SK-N-SH treated with all-trans-retinoic acid at 6 μM for 48 hours (cell line): ENCODE measurements around the gene CYB5RL.

Source experiments
- ARNTL ChIP-seq: fragments of 450-650 bp; formaldehyde crosslinking; IDR thresholded peaks from 2 replicates; pipeline ENCODE4 v1.5.0; 2020; ENCODE audit warnings: low read depth, mild to moderate bottlenecking, moderate library complexity, borderline replicate concordance
- CREB5 ChIP-seq: fragments of 250-450 bp; sonication (Bioruptor Pico); IDR thresholded peaks from 2 replicates; pipeline ENCODE4 v1.5.1; 2020; ENCODE audit warnings: low read depth, mild to moderate bottlenecking, moderate library complexity
- CSRNP3 ChIP-seq: fragments of 250-450 bp; sonication (Bioruptor Pico); IDR thresholded peaks from 2 replicates; pipeline ENCODE4 v1.5.1; 2021; ENCODE audit warnings: mild to moderate bottlenecking, moderate library complexity
- ESRRG ChIP-seq: fragments of 250-450 bp; sonication (Bioruptor Pico); IDR thresholded peaks from 2 replicates; pipeline ENCODE4 v1.6.1; 2021; ENCODE audit warnings: mild to moderate bottlenecking
- GLIS3 ChIP-seq: fragments of 250-450 bp; sonication (Bioruptor Pico); IDR thresholded peaks from 2 replicates; pipeline ENCODE4 v1.5.0; 2020; ENCODE audit warnings: mild to moderate bottlenecking, moderate library complexity
- OSR1 ChIP-seq: fragments of 250-450 bp; sonication (Bioruptor Pico); IDR thresholded peaks from 2 replicates; pipeline ENCODE4 v1.8.0; 2022; ENCODE audit warnings: moderate library complexity, mild to moderate bottlenecking, inconsistent platforms
- PATZ1 ChIP-seq: fragments of 250-450 bp; sonication (Bioruptor Pico); IDR thresholded peaks from 2 replicates; pipeline ENCODE4 v1.8.0; 2020; ENCODE audit warnings: mild to moderate bottlenecking, moderate library complexity, borderline replicate concordance
- ZFP30 ChIP-seq: fragments of 450-650 bp; formaldehyde crosslinking; IDR thresholded peaks from 2 replicates; pipeline ENCODE4 v1.5.0; 2022; ENCODE audit warnings: mild to moderate bottlenecking, moderate library complexity
- ZNF70 ChIP-seq: fragments of 450-650 bp; formaldehyde crosslinking; IDR thresholded peaks from 2 replicates; pipeline ENCODE4 v1.5.0; 2020; ENCODE audit warnings: mild to moderate bottlenecking, moderate library complexity

- TF ChIP-seq ZFP30 (no peak), PATZ1 (CRISPR knock-in tag) (no peak), ARNTL (CRISPR knock-in tag) (no peak), CSRNP3 (CRISPR knock-in tag) (no peak), ZNF70 (CRISPR knock-in tag) (no peak), OSR1 (CRISPR knock-in tag) (no peak), GLIS3 (CRISPR knock-in tag) (no peak), CREB5 (CRISPR knock-in tag) (no peak), ESRRG (no peak)
Measured at GRCh38 chr1:54191525-54191924, 8.3 kb downstream of the CYB5RL start.
